Measurements from ENCODE around the gene ALS2CL. TPM values are rescaled to one million over a fixed set of nuclear protein-coding genes. Genes with fewer than 3 reads are reported as not detected.

Gene ALS2CL
- total RNA-seq, 1 experiment from 2014 or later, result 16.4 TPM

DNA sequence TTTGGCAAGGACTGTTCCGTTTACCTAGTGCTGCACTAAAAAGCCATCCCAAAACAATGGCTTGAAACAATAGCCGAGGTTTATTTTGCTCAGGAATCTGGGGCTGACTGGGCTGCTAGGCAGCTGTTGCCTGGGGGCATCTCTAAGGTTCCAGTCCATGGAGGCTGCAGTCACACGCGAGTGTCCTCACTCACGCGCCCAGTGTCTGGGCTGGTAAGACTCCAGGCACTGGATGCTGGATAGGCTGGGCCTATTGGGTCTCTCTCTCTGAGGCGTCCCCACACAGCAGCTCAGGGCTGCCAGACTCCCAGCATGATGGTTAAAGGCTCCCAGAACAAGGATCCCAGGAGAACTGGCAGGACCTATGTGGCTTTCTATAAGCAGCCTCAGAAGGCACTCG is 34.2 kb downstream of the ALS2CL start:
- H3K9me3 ChIP-seq (ENCODE audit: control insufficient read depth in 1 of 2, insufficient read depth in 1 of 2, low read depth in 1 of 2, low read length in 2 of 2), result no peaks in the 10 kb centered on the region
- H4K20me1 ChIP-seq (ENCODE audit: insufficient read depth), result no peaks in the 10 kb centered on the region
- no TSS peak for BruUV-seq (replicated peaks)
- POLR2A ChIA-PET, result no interaction called here
- H3K9me2 ChIP-seq (ENCODE audit: insufficient read depth), result no peaks in the 10 kb centered on the region
- H3K27ac ChIP-seq (ENCODE audit: low read depth, low read length), result no peak overlapping the region
- no peaks in the 10 kb centered on the region for H3K79me2 ChIP-seq (ENCODE audit: insufficient read depth, low read length)
- no peak overlapping the region for H3K4me3 ChIP-seq (replicated peaks in 1 of 2; ENCODE audit: low read depth in 1 of 2, low read length in 2 of 2)
- peaks cover 5 to 21% of the 10 kb centered on the region in 2 experiments for H3K4me1 ChIP-seq (ENCODE audit: control insufficient read depth in 1 of 2, insufficient read depth in 2 of 2, low read length in 2 of 2)
- ATAC-seq, result no peak
- H3K4me2 ChIP-seq (ENCODE audit: low read length), result no peak overlapping the region
- no peak for DNase-seq (ENCODE audit: low read depth, low spot score)
- no peaks in the 10 kb centered on the region for H3K27me3 ChIP-seq (ENCODE audit: insufficient read depth, low read length)
- TF ChIP-seq RAD21 (IDR thresholded peaks at IDR 0.05; ENCODE audit: low read depth) (no peak), EZH2phosphoT487 (IDR thresholded peaks at IDR 0.05; ENCODE audit: borderline replicate concordance) (no peak), CBX3 (IDR thresholded peaks at IDR 0.05; ENCODE audit: low read depth) (no peak), ZNF274 (IDR thresholded peaks at IDR 0.05; ENCODE audit: low read depth, low read length) (no peak), POLR2AphosphoS5 (IDR thresholded peaks at IDR 0.05; ENCODE audit: low read depth, low read length) (no peak), POLR2A (IDR thresholded peaks at IDR 0.05; ENCODE audit: borderline replicate concordance, extremely low read depth, insufficient read depth, insufficient read length) (no peak), JUND (IDR thresholded peaks at IDR 0.05) (no peak), EGR1 (IDR thresholded peaks at IDR 0.05; ENCODE audit: low read depth) (no peak), ELF1 (IDR thresholded peaks at IDR 0.05; ENCODE audit: borderline replicate concordance, low read depth) (no peak)
- TF ChIP-seq, protein P1, sequence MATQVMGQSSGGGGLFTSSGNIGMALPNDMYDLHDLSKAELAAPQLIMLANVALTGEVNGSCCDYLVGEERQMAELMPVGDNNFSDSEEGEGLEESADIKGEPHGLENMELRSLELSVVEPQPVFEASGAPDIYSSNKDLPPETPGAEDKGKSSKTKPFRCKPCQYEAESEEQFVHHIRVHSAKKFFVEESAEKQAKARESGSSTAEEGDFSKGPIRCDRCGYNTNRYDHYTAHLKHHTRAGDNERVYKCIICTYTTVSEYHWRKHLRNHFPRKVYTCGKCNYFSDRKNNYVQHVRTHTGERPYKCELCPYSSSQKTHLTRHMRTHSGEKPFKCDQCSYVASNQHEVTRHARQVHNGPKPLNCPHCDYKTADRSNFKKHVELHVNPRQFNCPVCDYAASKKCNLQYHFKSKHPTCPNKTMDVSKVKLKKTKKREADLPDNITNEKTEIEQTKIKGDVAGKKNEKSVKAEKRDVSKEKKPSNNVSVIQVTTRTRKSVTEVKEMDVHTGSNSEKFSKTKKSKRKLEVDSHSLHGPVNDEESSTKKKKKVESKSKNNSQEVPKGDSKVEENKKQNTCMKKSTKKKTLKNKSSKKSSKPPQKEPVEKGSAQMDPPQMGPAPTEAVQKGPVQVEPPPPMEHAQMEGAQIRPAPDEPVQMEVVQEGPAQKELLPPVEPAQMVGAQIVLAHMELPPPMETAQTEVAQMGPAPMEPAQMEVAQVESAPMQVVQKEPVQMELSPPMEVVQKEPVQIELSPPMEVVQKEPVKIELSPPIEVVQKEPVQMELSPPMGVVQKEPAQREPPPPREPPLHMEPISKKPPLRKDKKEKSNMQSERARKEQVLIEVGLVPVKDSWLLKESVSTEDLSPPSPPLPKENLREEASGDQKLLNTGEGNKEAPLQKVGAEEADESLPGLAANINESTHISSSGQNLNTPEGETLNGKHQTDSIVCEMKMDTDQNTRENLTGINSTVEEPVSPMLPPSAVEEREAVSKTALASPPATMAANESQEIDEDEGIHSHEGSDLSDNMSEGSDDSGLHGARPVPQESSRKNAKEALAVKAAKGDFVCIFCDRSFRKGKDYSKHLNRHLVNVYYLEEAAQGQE (IDR thresholded peaks at IDR 0.05; ENCODE audit: low read depth), result no peak
- TF ChIP-seq, protein P2, sequence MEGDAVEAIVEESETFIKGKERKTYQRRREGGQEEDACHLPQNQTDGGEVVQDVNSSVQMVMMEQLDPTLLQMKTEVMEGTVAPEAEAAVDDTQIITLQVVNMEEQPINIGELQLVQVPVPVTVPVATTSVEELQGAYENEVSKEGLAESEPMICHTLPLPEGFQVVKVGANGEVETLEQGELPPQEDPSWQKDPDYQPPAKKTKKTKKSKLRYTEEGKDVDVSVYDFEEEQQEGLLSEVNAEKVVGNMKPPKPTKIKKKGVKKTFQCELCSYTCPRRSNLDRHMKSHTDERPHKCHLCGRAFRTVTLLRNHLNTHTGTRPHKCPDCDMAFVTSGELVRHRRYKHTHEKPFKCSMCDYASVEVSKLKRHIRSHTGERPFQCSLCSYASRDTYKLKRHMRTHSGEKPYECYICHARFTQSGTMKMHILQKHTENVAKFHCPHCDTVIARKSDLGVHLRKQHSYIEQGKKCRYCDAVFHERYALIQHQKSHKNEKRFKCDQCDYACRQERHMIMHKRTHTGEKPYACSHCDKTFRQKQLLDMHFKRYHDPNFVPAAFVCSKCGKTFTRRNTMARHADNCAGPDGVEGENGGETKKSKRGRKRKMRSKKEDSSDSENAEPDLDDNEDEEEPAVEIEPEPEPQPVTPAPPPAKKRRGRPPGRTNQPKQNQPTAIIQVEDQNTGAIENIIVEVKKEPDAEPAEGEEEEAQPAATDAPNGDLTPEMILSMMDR (IDR thresholded peaks at IDR 0.05 in 2 of 3, conservative IDR thresholded peaks at IDR 0.05 in 1 of 3; ENCODE audit: borderline replicate concordance in 1 of 3, insufficient read depth in 1 of 3, low read depth in 2 of 3, low read length in 2 of 3), result no peak
- TF ChIP-seq, protein P3, sequence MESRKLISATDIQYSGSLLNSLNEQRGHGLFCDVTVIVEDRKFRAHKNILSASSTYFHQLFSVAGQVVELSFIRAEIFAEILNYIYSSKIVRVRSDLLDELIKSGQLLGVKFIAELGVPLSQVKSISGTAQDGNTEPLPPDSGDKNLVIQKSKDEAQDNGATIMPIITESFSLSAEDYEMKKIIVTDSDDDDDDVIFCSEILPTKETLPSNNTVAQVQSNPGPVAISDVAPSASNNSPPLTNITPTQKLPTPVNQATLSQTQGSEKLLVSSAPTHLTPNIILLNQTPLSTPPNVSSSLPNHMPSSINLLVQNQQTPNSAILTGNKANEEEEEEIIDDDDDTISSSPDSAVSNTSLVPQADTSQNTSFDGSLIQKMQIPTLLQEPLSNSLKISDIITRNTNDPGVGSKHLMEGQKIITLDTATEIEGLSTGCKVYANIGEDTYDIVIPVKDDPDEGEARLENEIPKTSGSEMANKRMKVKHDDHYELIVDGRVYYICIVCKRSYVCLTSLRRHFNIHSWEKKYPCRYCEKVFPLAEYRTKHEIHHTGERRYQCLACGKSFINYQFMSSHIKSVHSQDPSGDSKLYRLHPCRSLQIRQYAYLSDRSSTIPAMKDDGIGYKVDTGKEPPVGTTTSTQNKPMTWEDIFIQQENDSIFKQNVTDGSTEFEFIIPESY (IDR thresholded peaks at IDR 0.05; ENCODE audit: extremely low read depth, insufficient replicate concordance, low read length), result no peak
- CTCF ChIA-PET, result interaction anchor here (3.5 kb wide), 1 partner anchor 171 kb away, joined by 13 read pairs; no protein-coding TSS in a partner anchor
- intact Hi-C loops (cut with micrococcal nuclease), result no loop called here
- no peaks in the 10 kb centered on the region for H3K36me3 ChIP-seq (ENCODE audit: control insufficient read depth in 1 of 2, insufficient read depth in 2 of 2, low read length in 2 of 2)
- no peak overlapping the region for H3K9ac ChIP-seq (ENCODE audit: low read length)
- no peak overlapping the region for H2AFZ ChIP-seq (ENCODE audit: low read depth, low read length, poor library complexity, severe bottlenecking)
- RAD21 ChIA-PET (ENCODE audit: low non-redundant PET in 1 of 2, low total read pairs in 2 of 2, uncharacterized antibody in 2 of 2, unreplicated experiment in 2 of 2), result no interaction called here

All from HCT116 (cell line).